Adrenal gland (tissue), 5 donors: ENCODE results near the gene SLC7A10.

Experiments used
- CTCF ChIP-seq, 6 experiments: fragments of 450-650 bp in 4 of 6; fragments of 200-600 bp in 2 of 6; sonication (generic) in 1 of 6; IDR thresholded peaks; 1 replicate in 5 of 6; 2 replicates in 1 of 6; pipeline versions ENCODE4 v1.5.1 to v1.8.0; 2016 to 2021; ENCODE audit warnings: antibody characterized with exemption in 6 of 6, mild to moderate bottlenecking in 2 of 6, moderate library complexity in 1 of 6
- POLR2A ChIP-seq, 2 donors: fragments of 450-650 bp; IDR thresholded peaks; one replicate each; pipeline ENCODE4 v1.6.1; 2017; ENCODE audit warnings: antibody characterized with exemption in 2 of 2, mild to moderate bottlenecking in 2 of 2, moderate library complexity in 1 of 2
- donor health status: DM: no; HTN: no; CAD: no.

GRCh38 chr19:33273881-33274662, 48.4 kb upstream of the SLC7A10 start:
- TF ChIP-seq CTCF (IDR thresholded peaks at IDR 0.05) = no peak
- TF ChIP-seq POLR2A (IDR thresholded peaks at IDR 0.05) = no peak
